Left ventricle myocardium superior (tissue), 1 donor: ENCODE measurements around the gene UBAP1. TPM values are rescaled to one million over a fixed set of nuclear protein-coding genes. Genes with fewer than 3 reads are reported as not detected.
A peak's percentile ranks its signal among the peaks of the same experiment; 100 is the strongest.
"Not testable (repeated sequence)": the region's sequence is repeated elsewhere in the genome, so short reads cannot be mapped to it uniquely, and the experiment has no call there.

Source experiments
- ATAC-seq: fragments of 200-7000 bp; cut with Tn5 transposase; one replicate; pipeline ENCODE4 v1.9.1; 2020; ENCODE audit warnings: mild to moderate bottlenecking, moderate library complexity
- DNase-seq: peaks from one replicate; pipeline ENCODE4 v3.0.0-alpha.2; 2020
- intact Hi-C: fragments of 100-400 bp; cut with micrococcal nuclease; formaldehyde crosslinking; loops from one replicate; pipeline ENCODE4 v1.11.0; 2022
- long read RNA-seq: library from polyadenylated mRNA; unstranded; transcript quantifications from one replicate; pipeline ENCODE4 v2.0.0, GENCODE V29; 2021
- total RNA-seq: library from RNA; stranded (reverse); fragmentation: NEBNext Ultra II Directional; extraction: Animal tissue kit (Norgen Biotek cat#: 25700); gene quantifications from one replicate; pipeline ENCODE4 v1.2.1, GENCODE V29; 2021
- donor health status: DM: no; HTN: yes; CAD: no; lungs with severe emphysema.

Gene UBAP1
- 46.9 TPM for total RNA-seq
- long read RNA-seq, transcript UBAP1-201 (7 exons, 2,735 nt) = major isoform, 24 of 39 reads
- long read RNA-seq, partial matches to known transcripts = 12 of 39 reads
- long read RNA-seq, other reads (novel, unspliced or antisense) = 2 of 39 reads

- intact Hi-C loops = no loop called here
- ATAC-seq (peak; percentile 99), DNase-seq (peak; percentile 97)
Observed at GRCh38 chr9:34178436-34179212, at the start of gene UBAP1. Gene UBAP1 (plus strand): TSS chr9:34179043. CDS start chr9:34220915, 41,872 bp downstream.

DNA sequence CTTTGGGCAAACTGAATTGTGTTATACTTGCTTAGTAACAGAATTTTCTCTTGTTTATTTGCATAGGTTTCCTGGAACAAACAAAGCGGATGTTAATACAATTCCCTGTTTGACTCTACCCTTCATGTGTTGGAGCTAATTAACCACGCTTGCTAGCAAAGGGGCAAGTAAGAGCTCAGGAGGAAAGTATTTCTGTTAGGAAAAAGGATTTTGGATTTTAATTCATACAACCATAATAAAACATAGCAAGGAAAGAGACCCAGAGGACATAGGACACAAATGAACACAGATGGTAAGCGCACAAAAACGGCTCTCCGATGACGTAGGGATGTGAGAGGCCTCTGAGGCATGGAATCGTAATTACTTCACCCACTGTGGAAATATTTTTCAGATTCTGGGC lies 47.3 kb upstream of the UBAP1 start:
- ATAC-seq (no peak), DNase-seq (no peak)
- intact Hi-C loops = no loop called here

DNA sequence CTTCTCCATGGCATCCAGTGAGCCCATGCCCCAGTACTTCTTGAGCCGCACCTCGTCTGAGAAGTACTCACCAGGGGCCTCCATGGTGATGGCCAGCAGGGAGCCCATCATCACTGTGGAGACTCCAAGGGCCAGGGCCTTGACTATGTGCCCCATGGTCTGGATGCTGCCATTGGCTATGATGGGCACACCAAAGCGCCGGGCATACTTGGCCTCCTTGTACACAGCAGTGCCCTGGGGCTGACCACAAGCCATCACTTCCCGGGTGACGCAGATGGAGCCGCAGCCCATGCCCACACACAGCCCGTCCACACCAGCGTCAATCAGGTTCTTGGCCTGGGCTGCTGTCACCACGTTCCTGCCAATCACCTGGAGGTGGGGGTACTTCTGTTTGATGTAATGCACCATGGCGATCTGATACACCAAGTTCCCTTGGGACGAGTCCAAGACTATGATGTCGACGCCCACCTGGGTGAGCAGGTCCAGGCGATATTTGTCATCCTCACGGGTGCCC lies 45.4 kb upstream of the UBAP1 start:
- ATAC-seq (no peak), DNase-seq (no peak)
- intact Hi-C loops = no loop called here

- intact Hi-C loops = no loop called here
Observed at GRCh38 chr9:34134521-34134920, 44.3 kb upstream of the UBAP1 start.

DNA sequence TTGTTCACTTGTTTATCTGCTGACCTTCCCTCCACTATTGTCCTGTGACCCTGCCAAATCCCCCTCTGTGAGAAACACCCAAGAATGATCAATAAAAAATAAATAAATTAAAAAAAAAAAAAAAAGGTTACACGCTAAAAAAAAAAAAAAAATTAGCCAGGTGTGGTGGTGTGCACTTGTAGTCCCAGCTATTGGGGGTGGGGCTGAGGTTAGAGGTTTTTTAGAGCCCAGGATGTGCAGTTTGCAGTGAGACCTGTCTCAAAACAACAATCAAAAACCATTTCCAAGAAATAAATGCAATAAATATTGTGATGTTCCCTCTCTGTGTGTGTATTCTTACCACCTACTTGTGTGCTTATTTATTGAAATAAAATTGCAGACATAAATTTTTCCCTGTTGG lies 40.2 kb upstream of the UBAP1 start:
- DNase-seq, intact Hi-C loops, ATAC-seq: not testable (repeated sequence)

More at GRCh38 chr9:34134521-34134920, 44.3 kb upstream of the UBAP1 start:
- ATAC-seq (no peak), DNase-seq (no peak)

- intact Hi-C loops = no loop called here
- peak; percentile 96 for ATAC-seq
- peak; percentile 59 for DNase-seq
Observed at GRCh38 chr9:34139477-34140146, 39.2 kb upstream of the UBAP1 start.

DNA sequence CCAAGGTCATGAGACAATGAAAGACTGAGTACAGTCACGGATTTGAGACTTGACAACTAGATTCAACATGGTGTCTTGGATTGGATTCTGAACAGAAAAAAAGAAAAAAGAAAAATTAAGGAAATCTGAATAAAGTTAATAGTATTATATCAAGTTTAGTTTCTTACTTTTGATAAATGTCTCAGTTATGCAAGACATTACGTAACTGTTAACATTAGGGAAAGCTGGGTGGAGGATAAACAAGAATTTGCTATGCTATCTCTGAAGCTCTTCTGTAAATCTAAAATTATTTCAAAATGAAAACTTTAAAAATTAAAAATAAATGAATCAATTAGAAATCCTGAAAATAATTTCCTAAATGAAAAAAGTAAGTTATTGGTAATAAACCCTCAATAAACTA lies 38.0 kb upstream of the UBAP1 start:
- no peak for DNase-seq
- intact Hi-C loops = no loop called here

GRCh38 chr9:34143116-34143515 lies 35.7 kb upstream of the UBAP1 start:
- peak; percentile 8 for ATAC-seq
- no peak for DNase-seq
- intact Hi-C loops = no loop called here

More for the DNA sequence above, 38.0 kb upstream of the UBAP1 start:
- ATAC-seq = no peak

DNA sequence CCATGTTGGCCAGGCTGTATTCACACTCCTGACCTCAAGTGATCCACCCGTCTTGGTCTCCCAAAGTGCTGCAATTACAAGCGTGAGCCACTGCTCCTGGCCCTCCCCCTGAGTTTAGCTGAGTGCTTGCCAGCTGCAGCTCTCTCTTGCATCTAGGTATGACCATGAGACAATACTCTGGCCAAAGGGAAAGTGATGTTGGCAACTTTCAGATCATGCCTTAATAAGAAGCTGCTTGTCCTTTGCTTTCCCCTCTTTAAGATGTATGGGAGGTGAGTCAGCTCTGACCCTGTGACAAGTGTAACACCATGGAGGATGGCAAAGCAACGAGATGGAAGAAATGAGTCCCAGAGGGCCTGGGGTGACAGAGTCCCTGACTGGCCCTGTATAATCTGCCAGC lies 33.7 kb upstream of the UBAP1 start:
- ATAC-seq (no peak), DNase-seq (no peak)
- intact Hi-C loops = no loop called here

- DNase-seq (no peak), ATAC-seq (no peak)
- intact Hi-C loops = no loop called here
Observed at GRCh38 chr9:34151398-34151797, 27.4 kb upstream of the UBAP1 start.

DNA sequence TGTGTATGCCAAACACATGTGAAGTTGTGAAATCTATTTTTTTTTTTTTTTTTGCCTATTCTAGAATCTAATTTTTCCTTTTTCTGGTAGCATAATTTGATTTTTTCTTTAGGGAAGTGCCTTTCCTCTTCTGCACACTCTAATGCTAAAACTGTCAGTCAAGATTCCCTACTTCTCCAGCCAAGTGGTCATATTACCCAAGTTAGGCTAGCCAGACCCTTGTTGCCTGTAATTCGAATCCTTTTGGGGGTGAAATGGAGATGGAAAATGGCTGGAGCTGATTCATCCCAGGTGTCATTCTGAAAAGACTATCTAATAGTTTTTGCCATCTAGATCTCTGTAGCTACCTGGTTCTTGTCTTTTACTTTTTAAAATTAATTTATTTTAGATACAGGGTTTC lies 24.8 kb upstream of the UBAP1 start:
- intact Hi-C loops = no loop called here
- no peak for DNase-seq
- no peak for ATAC-seq

GRCh38 chr9:34157318-34157717 lies 21.5 kb upstream of the UBAP1 start:
- ATAC-seq (no peak), DNase-seq (no peak)
- intact Hi-C loops = no loop called here

DNA sequence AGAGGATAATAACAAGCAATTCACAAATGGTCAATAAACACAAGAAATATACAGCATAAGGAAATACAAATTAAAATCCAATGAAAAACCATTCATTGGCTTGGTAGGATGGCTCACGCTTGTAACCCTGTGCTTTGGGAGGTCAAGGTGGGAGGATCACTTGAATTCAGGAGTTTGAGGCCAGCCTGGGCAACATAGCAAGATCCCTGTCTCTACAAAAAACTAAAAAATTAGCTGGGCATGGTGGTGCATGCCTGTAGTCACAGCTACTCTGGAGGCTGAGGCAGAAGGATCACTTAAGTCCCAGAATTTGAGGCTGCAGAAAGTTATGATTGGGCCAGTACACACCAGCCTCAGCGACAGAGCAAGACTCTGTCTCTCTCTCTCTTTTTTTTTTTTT lies 20.9 kb upstream of the UBAP1 start:
- intact Hi-C loops = no loop called here
- DNase-seq (no peak), ATAC-seq (no peak)

- no peak for DNase-seq
- ATAC-seq = no peak
- intact Hi-C loops = no loop called here
Observed at GRCh38 chr9:34158362-34158869, 20.4 kb upstream of the UBAP1 start.

GRCh38 chr9:34163434-34163833 lies 15.4 kb upstream of the UBAP1 start:
- no peak for DNase-seq
- ATAC-seq = no peak
- intact Hi-C loops = no loop called here

- no peak for DNase-seq
- intact Hi-C loops = no loop called here
- no peak for ATAC-seq
Observed at GRCh38 chr9:34169125-34169524, 9.7 kb upstream of the UBAP1 start.

GRCh38 chr9:34170237-34170991 lies 8.4 kb upstream of the UBAP1 start:
- ATAC-seq = peak; percentile 94
- intact Hi-C loops = no loop called here

DNA sequence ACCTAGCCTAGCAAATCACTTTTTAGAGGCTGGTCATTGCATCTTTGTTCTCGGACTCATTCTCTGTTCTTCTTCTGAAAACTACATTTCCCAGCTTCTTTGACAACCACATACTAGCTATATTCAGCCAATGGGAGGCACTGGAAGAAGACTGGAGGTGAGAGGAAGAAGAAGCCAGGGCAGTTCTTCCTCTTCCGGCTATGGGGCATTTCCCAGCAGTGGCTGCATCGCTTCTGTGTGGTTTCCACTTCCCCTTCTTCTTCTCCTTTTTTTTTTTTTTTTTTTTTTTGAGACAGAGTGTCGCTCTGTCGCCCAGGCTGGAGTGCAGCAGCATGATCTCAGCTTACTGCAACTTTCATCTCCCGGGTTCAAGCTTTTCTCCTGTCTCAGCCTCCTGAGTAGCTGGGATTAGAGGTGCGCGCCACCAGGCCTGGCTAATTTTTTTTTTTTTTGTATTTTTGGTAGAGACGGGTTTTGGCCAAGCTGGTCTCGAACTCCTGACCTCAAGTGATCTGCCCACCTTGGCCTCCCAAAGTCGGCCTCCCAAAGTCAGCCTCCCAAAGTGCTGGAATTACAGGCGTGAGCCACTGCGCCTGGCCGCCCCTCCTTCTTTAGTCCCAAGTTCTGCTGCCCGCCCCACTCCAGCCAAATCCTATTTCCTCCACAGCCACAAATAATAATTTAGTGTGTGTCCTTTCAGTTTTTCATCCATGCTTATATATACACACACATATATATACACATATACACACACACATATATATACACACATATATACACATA lies 6.9 kb upstream of the UBAP1 start:
- DNase-seq = no peak
- peak; percentile 22 for ATAC-seq
- intact Hi-C loops = no loop called here

More at GRCh38 chr9:34170237-34170991, 8.4 kb upstream of the UBAP1 start:
- DNase-seq = no peak

- intact Hi-C loops = no loop called here
- DNase-seq (no peak), ATAC-seq (no peak)
Observed at GRCh38 chr9:34176089-34176488, 2.8 kb upstream of the UBAP1 start.
